HepG2 (cell line): ENCODE measurements around the gene GPC3. TPM values are rescaled to one million over a fixed set of nuclear protein-coding genes. Genes with fewer than 3 reads are reported as not detected.

Experiments
- ATF2 ChIP-seq: sonication (generic); formaldehyde crosslinking; IDR thresholded peaks from 2 replicates; pipeline ENCODE4 v1.4.0; 2020; ENCODE audit warnings: missing genetic modification reagents
- CBFB ChIP-seq: sonication (generic); formaldehyde crosslinking; IDR thresholded peaks from 2 replicates; pipeline ENCODE4 v1.4.0; 2020; ENCODE audit warnings: missing genetic modification reagents
- DBP ChIP-seq: sonication (generic); formaldehyde crosslinking; IDR thresholded peaks from 2 replicates; pipeline ENCODE4 v1.4.0; 2020; ENCODE audit warnings: missing genetic modification reagents; ENCODE audit errors: not compliant biosample characterization
- E2F2 ChIP-seq: sonication (generic); formaldehyde crosslinking; IDR thresholded peaks from 2 replicates; pipeline ENCODE4 v1.4.0; 2020; ENCODE audit warnings: missing genetic modification reagents, borderline replicate concordance
- EP300 ChIP-seq, 3 experiments: sonication (generic) in 1 of 3; formaldehyde crosslinking in 1 of 3; IDR thresholded peaks; 2 replicates each; pipeline versions ENCODE4 v1.5.1 to v1.6.1; 2011 to 2020; ENCODE audit warnings: low read depth in 2 of 3, low read length in 2 of 3, borderline replicate concordance in 1 of 3, improper control_type of control experiment in 1 of 3, mild to moderate bottlenecking in 1 of 3, missing genetic modification reagents in 1 of 3, moderate library complexity in 1 of 3
- FOXM1 ChIP-seq: sonication (generic); formaldehyde crosslinking; IDR thresholded peaks from 2 replicates; pipeline ENCODE4 v1.5.0; 2020; ENCODE audit warnings: missing genetic modification reagents
- GATA4 ChIP-seq: sonication (generic); IDR thresholded peaks from 2 replicates; pipeline ENCODE4 v1.6.1; 2016; ENCODE audit warnings: antibody characterized with exemption, low read depth, borderline replicate concordance
- GTF3A ChIP-seq: sonication (generic); formaldehyde crosslinking; conservative IDR thresholded peaks from 2 replicates; pipeline ENCODE4 v1.4.0; 2020; ENCODE audit warnings: mild to moderate bottlenecking, missing genetic modification reagents
- HNRNPLL ChIP-seq: fragments of 200-400 bp; formaldehyde crosslinking; IDR thresholded peaks from 2 replicates; pipeline ENCODE4 v1.6.1; 2017; ENCODE audit warnings: mild to moderate bottlenecking, low read depth, low read length; ENCODE audit not compliant: poor library complexity, severe bottlenecking
- ISL2 ChIP-seq: sonication (generic); formaldehyde crosslinking; IDR thresholded peaks from 2 replicates; pipeline ENCODE4 v1.5.0; 2020; ENCODE audit warnings: missing genetic modification reagents
- KDM6A ChIP-seq: IDR thresholded peaks from 2 replicates; pipeline ENCODE4 v1.6.1; 2016; ENCODE audit warnings: low read depth
- MAFK ChIP-seq, 2 experiments: IDR thresholded peaks in 1 of 2; conservative IDR thresholded peaks in 1 of 2; 2 replicates each; pipeline ENCODE4 v1.6.1; 2011; ENCODE audit warnings: improper control_type of control experiment in 2 of 2, low read length in 2 of 2
- MYPOP ChIP-seq: sonication (generic); formaldehyde crosslinking; IDR thresholded peaks from 2 replicates; pipeline ENCODE4 v1.8.1; 2023; ENCODE audit warnings: mild to moderate bottlenecking, moderate library complexity, missing genetic modification reagents
- RBM22 ChIP-seq: fragments of 200-400 bp; formaldehyde crosslinking; optimal IDR thresholded peaks from 2 replicates; pipeline ENCODE3; 2017; ENCODE audit warnings: mild to moderate bottlenecking, low read length, moderate library complexity
- SUZ12 ChIP-seq: fragments of 150-350 bp; IDR thresholded peaks from 2 replicates; pipeline ENCODE4 v1.6.1; 2014; ENCODE audit warnings: low read depth, low read length
- TAF1 ChIP-seq: sonication (generic); formaldehyde crosslinking; IDR thresholded peaks from 2 replicates; pipeline ENCODE4 v1.4.0; 2020; ENCODE audit warnings: missing genetic modification reagents
- TFAP4 ChIP-seq: sonication (generic); IDR thresholded peaks from 2 replicates; pipeline ENCODE4 v1.6.1; 2016; ENCODE audit warnings: low read depth, borderline replicate concordance
- ZMAT5 ChIP-seq: sonication (generic); formaldehyde crosslinking; IDR thresholded peaks from 2 replicates; pipeline ENCODE4 v1.5.0; 2020; ENCODE audit warnings: mild to moderate bottlenecking, low read depth, missing genetic modification reagents, borderline replicate concordance
- ZNF136 ChIP-seq: sonication (generic); formaldehyde crosslinking; IDR thresholded peaks from 2 replicates; pipeline ENCODE4 v1.8.1; 2022; ENCODE audit warnings: low read depth, mild to moderate bottlenecking, moderate library complexity, missing genetic modification reagents
- ZNF335 ChIP-seq: sonication (generic); formaldehyde crosslinking; IDR thresholded peaks from 2 replicates; pipeline ENCODE4 v1.4.0; 2020; ENCODE audit warnings: missing genetic modification reagents
- ZNF503 ChIP-seq: sonication (generic); formaldehyde crosslinking; IDR thresholded peaks from 2 replicates; pipeline ENCODE4 v1.4.0; 2020; ENCODE audit warnings: missing genetic modification reagents
- ZNF567 ChIP-seq: sonication (generic); formaldehyde crosslinking; IDR thresholded peaks from 2 replicates; pipeline ENCODE4 v1.8.1; 2023; ENCODE audit warnings: mild to moderate bottlenecking, missing genetic modification reagents, borderline replicate concordance
- ZNF670 ChIP-seq: sonication (generic); formaldehyde crosslinking; IDR thresholded peaks from 2 replicates; pipeline ENCODE4 v1.8.0; 2022; ENCODE audit warnings: mild to moderate bottlenecking, missing genetic modification reagents, borderline replicate concordance
- polyA plus RNA-seq, 8 experiments: library from polyadenylated mRNA; depleted of rRNA in 3 of 8; stranded (reverse) in 7 of 8; unstranded in 1 of 8; fragments of >200 nt; fragmentation: Illumina TruSeq in 4 of 8; extraction: Trizol in 4 of 8; gene quantifications; 2 replicates each; pipeline versions ENCODE4 v1.2.1 to v1.2.3, GENCODE V29; 2011 to 2016; ENCODE audit warnings: low read depth in 4 of 8, missing spikeins in 1 of 8, mixed read lengths in 1 of 8; ENCODE audit not compliant: insufficient read depth in 1 of 8
- total RNA-seq, 5 experiments: library from RNA; depleted of rRNA; stranded (reverse); fragments of >200 nt; fragmentation: Illumina TruSeq; extraction: Trizol; gene quantifications; 2 replicates each; pipeline ENCODE4 v1.2.3, GENCODE V29; 2016; ENCODE audit warnings: low read depth in 1 of 5

The GPC3 gene
- total and polyA plus RNA-seq, 2 of the 13 experiments (the other 11 are each of a cell fraction or from before 2014, with no cell fraction given) = 1,799 to 3,263 TPM

- TF ChIP-seq MYPOP (CRISPR knock-in tag) (no peak), ATF2 (CRISPR knock-in tag) (no peak), E2F2 (CRISPR knock-in tag) (no peak), TAF1 (CRISPR knock-in tag) (peak; percentile 57; the same call in 1 of the 2 replicates), FOXM1 (CRISPR knock-in tag) (no peak), DBP (CRISPR knock-in tag) (no peak), ZNF670 (CRISPR knock-in tag) (no peak), GATA4 (no peak), HNRNPLL (no peak), GTF3A (CRISPR knock-in tag) (no peak), ISL2 (CRISPR knock-in tag) (no peak), ZNF567 (CRISPR knock-in tag) (no peak), SUZ12 (no peak), MAFK (conservative IDR thresholded peaks at IDR 0.05 in 1 of 2, IDR thresholded peaks at IDR 0.05 in 1 of 2; ENCODE audit: low read length in 2 of 2) (no peak), ZMAT5 (CRISPR knock-in tag) (0 out of 2 replicates have a peak, but pooled peaks have one; percentile 22), RBM22 (peak; percentile 67), TFAP4 (no peak), ZNF335 (CRISPR knock-in tag) (no peak), EP300 (IDR thresholded peaks at IDR 0.05; ENCODE audit: low read depth in 2 of 2, low read length in 2 of 2) (no peak), EP300 (CRISPR knock-in tag; IDR thresholded peaks at IDR 0.05; ENCODE audit: borderline replicate concordance) (no peak), KDM6A (CRISPR knock-in tag) (no peak), ZNF136 (CRISPR knock-in tag) (no peak), CBFB (CRISPR knock-in tag) (no peak), ZNF503 (CRISPR knock-in tag) (no peak)
Measured at GRCh38 chrX:133984857-133985163, 584 bp downstream of the GPC3 start (continued).
